ENCODE data around the gene KLF9.

GRCh38 chr9:70450738-70451137, 36.3 kb upstream of the KLF9 start:
- TF ChIP-seq EZH2 (IDR thresholded peaks at IDR 0.05; ENCODE audit: low read length, unreplicated experiment) (no peak), CTCF (conservative IDR thresholded peaks at IDR 0.05; ENCODE audit: low read depth, low read length) (no peak)
